Colon (tissue), 2 donors: Measurements from ENCODE around the gene SFXN3.

Source experiments
- FAIRE-seq: peaks from 2 replicates; lab custom pipeline; 2012; peaks lifted over from hg19 to GRCh38; lab: Jason Lieb, UNC
- donor health status: control.
- donor health status: control.

The SFXN3 gene, protein sequence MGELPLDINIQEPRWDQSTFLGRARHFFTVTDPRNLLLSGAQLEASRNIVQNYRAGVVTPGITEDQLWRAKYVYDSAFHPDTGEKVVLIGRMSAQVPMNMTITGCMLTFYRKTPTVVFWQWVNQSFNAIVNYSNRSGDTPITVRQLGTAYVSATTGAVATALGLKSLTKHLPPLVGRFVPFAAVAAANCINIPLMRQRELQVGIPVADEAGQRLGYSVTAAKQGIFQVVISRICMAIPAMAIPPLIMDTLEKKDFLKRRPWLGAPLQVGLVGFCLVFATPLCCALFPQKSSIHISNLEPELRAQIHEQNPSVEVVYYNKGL

DNA sequence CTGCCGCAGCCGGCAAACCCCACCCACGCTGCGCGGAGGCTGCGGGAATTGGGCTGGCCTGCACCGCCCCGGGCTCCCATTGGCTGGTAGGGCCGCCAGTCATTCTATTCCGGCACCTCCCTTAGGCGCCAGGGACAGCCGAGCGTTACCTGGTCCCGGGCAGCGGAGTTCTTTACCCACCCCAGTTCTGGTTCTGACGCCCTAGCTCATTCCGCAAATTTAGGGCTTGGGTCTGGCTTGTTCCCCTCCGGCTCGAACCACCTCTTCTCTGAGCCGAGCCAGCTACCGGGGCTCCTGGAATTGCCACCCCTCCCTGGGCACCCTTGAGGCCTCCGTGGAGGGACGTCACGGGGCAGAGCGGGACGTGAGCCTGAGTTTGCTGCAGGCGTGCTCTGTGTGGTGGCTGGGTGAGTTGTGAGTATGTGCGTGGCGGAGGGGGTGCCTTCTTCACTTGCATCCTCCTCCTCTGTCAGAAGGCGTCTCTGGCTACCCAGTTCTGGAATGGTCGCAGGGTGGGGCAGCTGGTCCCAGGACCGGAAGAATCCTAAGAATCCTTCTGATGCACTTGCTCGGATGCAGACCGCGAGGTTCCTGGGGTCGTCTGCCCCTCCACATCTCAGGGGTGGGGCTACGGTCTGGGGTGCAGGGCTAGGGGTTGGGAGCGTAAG is at the start of gene SFXN3, which contains the start of gene PDZD7:
Gene SFXN3 (plus strand): TSS at position 107 of the 668 bp plus-strand sequence. CDS start 3,461 bp downstream, outside the sequence.
Gene PDZD7 (minus strand): TSS at position 2 of the 668 bp plus-strand sequence. CDS start 910 bp downstream, outside the sequence.
- FAIRE-seq, result no peak

DNA sequence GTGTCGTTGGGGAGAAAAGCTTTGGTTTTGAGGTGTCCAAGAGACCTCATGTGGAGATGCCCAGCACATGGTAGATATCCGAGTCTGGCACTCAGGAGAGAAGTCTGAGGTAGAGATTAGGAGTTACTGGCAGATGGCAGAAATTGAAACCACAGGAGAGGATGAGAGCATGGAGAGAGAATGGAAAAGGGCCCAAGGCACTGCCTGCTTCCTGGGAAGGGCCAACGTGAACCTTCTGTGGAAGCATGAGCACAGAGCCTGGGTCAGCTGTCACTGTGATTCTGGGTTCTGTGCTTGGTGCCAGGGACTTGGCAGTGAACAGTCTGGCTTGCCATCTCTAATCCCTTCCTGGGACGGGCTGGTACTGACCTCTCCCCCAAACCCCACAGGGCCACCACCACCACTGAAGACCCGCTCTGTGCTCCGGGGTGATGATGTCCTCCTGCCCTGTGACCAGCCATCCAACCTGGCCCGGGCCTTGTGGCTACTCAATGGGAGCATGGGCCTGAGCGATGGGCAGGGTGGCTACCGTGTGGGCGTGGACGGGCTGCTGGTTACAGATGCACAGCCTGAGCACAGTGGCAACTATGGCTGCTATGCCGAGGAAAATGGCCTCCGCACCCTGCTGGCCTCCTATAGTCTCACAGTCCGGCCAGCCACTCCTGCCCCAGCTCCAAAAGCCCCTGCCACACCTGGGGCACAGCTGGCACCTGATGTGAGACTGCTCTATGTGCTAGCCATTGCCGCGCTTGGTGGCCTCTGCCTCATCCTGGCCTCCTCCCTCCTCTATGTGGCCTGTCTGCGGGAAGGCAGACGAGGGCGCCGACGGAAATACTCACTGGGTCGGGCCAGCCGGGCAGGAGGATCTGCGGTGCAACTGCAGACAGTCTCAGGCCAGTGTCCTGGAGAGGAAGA is 47.9 kb upstream of the SFXN3 start:
- FAIRE-seq, result no peak

DNA sequence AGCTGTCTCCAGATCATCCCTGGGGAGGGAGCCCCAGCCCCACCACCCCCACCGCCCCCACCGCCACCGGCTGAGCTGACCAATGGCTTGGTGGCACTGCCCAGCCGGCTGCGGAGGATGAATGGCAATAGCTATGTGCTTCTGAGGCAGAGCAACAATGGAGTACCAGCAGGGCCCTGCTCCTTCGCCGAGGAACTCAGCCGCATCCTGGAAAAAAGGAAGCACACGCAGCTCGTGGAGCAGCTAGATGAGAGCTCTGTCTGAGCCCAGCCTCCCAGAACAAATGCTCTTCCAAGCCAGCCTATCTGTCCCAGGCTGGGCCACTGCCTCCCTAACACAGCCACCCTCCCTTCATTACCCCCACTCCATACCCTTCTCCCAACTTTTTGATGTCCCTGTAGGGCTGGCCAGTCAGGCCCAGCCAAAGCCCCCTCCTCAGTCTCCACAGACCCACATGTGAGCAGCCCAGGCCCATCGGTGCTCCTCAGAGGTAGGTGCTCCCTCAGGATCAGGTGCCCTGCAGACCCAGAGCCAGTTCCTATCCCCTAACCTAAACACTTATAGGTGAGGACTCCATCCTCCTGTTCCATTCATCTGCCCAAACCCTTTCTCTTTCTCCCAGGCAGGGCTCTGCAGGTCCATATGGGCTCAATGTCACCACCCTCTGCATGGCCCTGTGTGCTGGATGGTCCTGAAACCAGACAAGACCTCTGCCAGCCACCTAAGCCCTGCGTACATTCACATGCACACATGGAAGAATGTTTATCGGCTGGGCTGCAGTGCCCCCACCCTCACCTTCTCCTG is 47.0 kb upstream of the SFXN3 start:
- FAIRE-seq, result no peak

DNA sequence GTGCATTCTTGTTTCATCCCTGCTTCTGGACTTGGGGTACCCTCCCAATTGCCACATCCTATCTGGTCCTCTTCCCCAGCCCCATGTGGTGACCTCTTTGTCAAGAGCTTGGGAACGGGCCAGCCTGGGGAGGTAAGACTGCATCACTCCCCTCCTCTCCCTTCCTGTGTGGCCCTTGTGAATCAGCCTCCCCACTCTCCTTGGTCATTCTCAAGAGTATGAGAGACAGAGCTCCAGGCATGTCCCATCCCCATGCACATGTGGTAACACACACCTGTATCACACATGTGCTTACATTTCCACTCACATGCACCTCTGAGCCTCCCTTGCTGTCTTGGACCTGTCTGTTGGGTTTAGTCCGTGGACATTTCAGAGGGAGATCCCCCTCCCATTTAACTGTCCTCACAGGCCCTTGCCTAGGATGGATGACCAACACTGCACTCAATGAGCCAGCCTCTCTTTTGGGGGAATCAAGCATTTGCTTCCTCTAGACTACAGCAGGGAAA is 46.3 kb upstream of the SFXN3 start:
- FAIRE-seq, result no peak

DNA sequence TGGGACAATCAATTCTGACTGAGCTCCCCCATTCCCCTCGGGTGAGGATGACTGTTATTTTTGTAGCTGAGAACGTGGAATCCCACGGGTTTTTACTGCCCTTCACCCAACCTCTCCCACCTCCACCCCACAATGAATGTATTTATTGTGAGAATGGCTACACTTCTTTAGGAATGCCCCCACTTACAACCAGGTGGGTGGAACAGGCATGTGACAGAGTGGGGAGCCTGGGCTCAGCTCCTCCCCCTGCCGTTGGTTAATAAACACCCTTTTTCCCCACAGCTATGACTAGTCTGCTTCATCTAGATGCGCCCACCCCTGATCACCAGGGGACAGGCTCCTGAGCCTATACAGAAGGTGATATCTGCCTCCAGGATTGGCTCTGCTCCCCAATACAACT is 45.7 kb upstream of the SFXN3 start:
- FAIRE-seq, result no peak

DNA sequence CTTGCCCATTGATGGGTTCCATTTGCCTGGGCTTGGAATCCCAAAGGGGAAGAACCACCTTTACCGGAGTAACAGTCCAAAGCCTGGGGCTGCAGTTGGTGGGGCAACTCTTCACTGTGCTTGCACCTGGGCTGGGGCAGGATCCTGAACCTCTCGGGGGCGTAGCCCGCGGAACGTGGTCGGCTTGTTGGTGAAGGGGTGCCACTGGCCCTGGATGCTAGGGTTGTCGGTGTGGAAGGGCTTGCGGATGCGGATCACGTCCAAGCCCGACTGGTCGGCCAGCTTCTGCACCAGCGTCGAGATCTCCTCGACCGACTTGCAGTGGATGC is 44.4 kb upstream of the SFXN3 start:
- no peak for FAIRE-seq

DNA sequence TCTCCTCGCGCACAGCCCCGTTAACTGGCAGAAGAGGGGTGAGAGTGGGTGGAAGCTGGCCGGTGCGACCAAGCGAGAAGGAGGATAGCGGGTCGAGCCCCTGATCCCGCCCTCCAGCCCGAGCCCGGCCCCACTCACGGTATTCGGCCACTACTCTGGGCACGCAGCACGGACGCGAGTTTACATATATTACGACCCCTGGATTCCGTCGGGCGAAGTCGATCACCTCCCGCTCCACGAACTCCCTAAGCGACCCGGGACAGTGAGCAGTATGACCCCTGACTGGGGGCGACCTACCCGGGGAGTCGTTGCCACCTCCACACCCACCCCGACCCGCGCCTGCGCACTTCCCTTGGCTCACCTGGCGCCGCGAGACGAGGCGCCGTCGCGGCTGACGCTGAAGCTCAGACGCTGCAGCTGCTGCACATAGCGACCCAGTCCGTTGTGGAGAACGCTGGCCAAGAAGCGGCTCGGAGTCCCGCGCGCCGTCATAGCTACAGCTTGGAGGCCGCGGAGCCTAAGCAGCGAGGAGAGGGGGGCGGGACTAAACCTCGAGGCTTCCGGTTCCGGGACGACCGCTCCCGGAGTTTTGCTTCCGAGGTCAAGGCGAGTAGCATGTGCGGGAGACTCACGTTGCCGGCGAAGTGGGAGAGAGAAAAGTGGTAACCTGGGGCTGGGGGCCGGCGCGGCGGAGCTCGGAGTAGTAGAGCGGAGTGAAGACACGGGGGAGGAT is 43.9 kb upstream of the SFXN3 start, which contains the start of the genes MRPL43 and TWNK:
Gene MRPL43 (minus strand): TSS at position 546 of the 733 bp plus-strand sequence. CDS start 54 bp downstream, at position 492.
Gene TWNK (plus strand): TSS at position 592 of the 733 bp plus-strand sequence. CDS start 668 bp downstream, outside the sequence.
- no peak for FAIRE-seq

DNA sequence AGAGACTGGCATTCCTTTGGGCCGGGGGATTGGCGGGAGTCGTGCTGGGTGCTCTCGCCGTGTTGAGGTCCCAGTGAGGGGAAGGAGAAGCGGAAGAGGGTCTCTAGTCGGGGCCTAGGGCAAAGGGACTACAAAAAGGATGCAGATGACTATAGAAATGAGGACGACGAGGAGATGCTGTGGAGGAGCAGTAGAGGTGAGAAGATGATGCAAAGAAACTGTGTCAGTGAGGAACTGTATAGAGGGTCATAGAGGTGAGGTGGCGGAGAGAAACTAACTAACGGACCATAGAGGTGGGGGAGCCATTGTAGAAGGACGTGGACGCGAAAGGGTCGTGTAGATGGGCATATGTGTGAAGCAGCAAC is 43.4 kb upstream of the SFXN3 start:
- FAIRE-seq, result no peak

DNA sequence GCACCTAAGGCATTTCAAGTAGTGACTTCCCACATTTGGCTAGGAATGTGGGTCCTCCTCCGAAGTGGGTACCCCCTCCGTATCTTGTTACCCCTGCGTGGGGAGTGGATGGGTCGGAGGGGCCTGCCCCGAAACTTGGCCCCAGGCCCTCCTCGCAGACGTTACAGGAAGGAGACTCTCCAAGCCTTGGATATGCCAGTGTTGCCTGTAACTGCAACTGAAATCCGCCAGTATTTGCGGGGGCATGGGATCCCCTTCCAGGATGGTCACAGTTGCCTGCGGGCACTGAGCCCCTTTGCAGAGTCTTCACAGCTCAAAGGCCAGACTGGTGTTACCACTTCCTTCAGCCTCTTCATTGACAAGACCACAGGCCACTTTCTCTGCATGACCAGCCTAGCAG is 42.9 kb upstream of the SFXN3 start:
- FAIRE-seq, result no peak

DNA sequence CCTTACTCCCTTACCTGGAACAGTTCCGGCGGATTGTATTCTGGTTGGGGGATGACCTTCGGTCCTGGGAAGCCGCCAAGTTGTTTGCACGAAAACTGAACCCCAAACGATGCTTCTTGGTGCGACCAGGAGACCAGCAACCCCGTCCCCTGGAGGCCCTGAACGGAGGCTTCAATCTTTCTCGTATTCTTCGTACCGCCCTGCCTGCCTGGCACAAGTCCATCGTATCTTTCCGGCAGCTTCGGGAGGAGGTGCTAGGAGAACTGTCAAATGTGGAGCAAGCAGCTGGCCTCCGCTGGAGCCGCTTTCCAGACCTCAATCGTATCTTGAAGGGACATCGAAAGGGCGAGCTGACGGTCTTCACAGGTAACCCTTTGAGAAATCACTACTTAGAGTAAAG is 41.9 kb upstream of the SFXN3 start:
- FAIRE-seq, result no peak

DNA sequence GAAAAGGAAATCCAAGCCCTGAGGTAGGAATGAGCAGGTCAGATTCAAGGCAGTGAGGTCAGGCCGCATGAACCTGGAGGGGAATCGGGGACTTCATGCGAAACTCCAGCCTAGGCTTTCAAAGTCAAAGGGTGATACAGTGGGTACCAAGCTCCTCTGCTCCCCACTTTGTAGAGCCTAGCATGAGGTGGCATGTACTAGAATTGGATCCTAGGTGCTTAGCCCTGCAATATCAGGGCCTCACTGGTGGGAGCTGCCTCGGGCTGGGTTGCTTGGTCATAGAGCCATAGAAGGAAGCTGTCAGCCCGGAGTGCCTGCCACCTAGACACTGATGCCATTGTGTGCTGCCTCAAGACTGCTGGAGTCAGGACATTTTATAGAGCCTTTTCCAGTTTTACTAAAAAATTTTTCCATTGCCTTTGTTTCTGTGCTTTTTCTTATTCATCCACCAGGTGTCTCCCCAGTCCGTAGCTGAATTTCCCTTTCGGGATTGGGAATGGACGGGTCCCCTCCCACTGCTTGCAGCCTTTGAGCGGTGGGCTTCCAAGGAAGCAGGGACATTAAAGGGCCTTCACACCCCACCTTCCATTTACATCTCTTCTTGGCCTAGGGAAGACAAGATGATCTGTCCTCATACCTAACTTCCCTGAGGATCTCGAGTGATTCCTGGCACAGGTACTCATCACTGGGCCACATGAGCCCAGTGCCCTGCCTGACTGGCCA is 36.9 kb upstream of the SFXN3 start:
- FAIRE-seq, result no peak

DNA sequence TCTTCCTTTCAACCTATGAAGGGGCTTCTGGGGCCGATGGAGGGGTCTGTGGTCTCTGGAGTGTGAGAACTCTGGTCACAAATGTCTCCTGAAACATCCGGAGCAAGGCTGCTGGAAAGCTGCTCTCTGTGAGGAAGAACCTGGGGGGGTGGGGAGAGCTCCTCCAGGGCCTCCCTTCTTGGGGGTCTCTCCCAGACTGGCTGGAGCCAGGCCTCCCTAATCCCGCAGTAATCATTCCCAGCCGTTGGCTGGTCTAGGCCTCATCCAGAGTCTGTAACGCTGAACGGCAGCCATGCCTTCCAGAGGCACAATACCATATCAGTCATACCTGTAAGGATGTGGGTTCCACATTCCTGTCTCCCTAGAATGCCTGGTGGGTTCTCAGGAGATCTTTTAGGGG is 35.9 kb upstream of the SFXN3 start:
- FAIRE-seq, result no peak

DNA sequence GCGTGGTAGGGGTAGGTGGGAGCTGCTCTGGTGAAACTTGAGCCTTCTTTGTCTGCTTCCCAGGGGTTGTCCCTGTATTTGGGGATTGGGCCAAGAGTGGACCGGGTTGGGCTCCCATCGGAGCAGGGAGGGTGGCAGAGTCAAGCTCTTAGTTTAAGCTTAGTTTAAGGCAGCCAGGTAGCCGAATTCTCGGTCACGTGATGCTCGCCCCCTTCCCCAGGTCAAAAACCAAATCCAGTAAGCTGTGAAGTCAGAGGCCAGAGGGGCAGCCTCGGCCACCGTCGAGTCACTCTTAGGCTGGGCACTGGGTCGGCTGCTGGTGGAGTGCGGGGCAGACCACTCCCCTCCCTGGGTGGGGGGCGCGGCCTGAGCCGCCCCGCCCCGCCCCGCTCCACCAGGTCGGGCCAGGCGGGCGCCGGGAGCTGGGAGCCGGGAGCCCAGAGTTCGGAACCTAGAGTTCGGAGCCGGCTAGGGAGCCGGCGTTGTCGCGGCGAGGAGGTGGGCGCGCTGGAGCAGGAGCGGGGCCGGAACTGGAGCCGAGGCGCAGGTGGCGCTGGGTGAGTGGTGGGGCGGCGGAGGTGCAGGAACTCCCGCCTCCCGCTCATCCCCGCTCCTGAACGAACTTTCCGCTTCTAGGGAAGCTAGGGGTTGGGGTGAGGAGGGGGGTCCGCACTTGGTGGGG is 34.2 kb upstream of the SFXN3 start:
- no peak for FAIRE-seq

DNA sequence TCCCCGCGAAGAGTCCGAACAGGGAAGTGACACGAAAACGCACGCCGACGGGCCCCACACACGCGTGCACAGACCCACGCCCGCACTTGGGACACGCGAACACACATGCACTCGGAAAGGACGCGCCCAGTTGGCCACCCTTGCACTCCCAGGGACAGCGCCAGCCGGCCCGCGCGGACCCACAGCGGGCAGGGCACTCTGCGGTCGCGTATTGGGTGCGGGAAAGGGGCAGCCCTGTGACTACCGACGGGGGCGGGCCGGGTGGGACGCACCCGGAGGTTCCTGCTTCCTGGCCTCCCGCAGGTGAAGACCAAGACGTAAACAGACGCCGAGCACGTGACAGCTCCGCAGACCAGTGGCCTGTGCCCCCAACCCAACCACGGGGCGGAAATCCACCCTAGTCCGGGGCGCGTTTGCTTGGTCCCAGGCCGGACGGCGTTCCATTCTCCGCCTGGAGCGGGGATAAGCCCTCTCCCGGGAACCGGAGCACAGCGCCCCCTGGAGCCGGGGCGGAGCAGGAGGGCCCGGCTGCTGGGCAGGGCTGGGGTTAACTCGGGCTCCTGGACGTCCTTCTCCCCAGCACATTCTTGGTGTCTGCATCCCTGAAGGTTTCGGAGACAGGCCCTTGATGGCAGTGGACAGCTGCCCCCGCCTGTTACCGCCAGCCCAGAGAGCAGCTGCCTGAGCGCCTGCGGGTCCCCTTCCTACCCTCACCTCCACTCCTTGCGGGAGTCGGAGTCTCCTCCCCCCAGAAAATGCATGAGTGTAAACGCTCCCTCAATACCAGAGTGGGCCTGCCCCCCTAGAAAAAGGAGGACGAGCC is 33.5 kb upstream of the SFXN3 start:
- FAIRE-seq, result no peak

DNA sequence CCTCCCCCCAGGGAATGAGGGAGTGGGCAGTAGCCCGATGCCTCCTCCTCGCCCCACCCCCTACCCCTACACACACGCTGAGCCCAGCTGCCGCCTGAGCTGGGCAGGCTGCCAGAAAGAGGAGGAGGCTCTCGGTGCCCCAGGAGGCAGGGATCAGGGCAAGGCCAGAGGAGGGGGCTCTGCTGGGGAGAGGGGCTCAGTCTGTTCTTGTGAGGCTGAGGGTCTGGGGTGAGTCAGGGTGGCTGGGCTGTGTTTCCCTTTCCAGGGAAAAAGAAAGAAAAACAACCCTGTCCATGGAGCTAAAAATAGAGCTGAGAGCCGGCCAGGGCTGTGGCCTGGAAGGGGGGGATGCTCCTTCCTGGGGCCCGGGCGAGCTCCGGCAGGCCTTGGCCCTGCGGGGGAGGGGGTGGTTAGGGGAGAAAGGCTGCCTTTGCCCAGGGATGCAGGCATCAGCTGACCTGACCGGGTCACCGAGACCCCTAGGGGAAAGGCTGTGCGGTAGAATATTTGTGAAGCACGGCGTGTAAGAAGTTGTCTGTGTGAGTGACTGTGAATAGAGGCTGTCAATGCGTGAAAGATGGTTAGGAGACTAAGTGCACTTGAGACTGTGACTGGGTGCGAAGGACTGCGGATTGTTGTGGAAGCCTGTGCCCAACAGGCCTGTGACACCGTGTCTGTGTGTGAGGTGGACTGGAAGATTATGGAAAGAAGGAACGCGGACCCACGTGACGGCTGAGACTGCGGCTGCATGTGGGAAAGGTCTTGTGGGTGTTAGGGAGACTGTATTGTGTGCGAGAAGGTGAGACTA is 32.6 kb upstream of the SFXN3 start:
- no peak for FAIRE-seq

DNA sequence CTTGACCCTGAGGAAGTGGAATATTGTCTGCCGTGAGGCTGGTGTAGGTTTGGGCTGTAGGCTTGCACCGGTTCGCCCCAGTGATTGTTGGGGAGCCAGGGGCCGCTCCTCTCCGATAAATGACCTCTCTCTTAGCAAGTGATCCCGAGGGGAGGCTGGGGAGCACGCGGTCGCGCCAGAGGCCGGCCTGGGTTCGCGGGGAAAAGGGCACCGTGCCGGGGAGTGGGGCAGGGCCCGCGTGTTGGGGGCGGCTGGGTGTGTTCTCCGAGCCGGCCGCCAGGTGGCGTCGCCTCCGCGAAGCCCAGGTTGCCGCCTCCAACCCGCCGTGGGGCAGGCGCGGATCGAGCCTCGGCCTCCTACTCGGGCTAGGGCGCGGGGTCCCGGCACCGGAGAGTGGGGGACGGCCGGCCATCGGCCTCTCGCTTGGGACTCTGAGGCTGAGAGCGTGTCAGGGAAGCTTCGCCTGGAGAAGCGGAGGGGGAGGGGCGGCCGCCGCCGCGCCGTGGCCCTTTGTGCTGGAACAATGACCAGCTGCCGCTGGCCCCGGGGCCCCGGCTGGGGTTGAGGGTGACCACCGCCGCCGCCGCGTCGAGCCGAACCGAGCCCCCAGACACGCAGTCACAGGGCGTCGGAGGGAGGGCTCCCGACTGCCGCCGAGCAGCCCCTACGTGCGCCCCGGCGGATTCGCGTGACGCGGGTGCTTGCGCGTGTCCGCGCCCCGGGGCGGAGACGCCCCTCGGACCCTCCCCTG is 31.9 kb upstream of the SFXN3 start:
- no peak for FAIRE-seq

DNA sequence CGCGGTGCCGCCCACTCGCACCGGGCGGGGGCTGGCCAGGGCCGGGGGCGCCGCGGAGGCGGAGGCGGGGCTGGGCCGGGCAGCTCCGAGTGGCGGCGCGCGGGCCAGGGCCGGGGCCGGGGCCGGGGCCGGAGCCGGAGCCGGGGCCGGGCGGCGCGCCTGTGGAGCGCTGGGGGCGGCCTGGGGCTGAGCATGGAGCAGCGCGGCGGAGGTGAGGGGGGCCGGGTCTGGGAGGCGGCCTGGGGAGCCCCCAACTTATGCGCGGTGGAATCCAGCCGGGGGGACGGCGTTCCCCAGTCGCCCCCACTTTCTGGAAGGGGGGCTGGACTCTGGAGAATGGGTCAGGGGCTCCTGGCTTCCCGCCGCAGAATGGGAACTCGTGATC is 31.3 kb upstream of the SFXN3 start, which contains the start of gene LZTS2:
Gene LZTS2 (plus strand): TSS at position 67 of the 385 bp plus-strand sequence. CDS start 2,731 bp downstream, outside the sequence.
- FAIRE-seq, result no peak
